Astrocyte of the cerebellum (primary cell): ENCODE data around the gene HSD17B2.

Experiments
- DNase-seq: peaks from one replicate; pipeline ENCODE4 v3.0.0-alpha.2; 2011; ENCODE audit warnings: low read depth
- H3K4me3 ChIP-seq: 2 replicates; pipeline ENCODE4 v1.5.1; 2011; ENCODE audit warnings: mild to moderate bottlenecking, low read depth, low read length, moderate library complexity
- in situ Hi-C: cut with HindIII; loops from 2 replicates; pipeline ENCODE4 v1.10.0; 2017; ENCODE audit warnings: low sequenced_read_pairs
- TF ChIP-seq, protein P1 (sequence below): IDR thresholded peaks from 2 replicates; pipeline ENCODE4 v1.5.1; 2012; ENCODE audit warnings: low read length, low read depth, moderate library complexity, mild to moderate bottlenecking; ENCODE audit errors: missing control alignments

HSD17B2 gene

DNA sequence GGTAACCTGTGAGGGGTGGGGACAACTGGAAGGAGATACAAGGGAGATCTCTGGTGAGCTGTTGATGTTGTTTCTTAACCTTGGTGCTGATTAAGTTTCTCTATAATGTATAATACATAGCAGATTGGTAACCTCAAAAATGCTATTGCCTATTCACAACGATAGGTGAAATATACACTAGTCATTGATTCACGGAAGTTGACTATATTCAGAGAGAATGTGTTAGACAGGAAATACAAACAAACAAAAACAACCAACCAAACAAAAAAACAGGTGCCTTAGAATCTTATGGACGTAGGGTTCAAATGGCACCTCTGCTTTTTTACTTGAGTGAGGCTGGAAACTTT is 21.5 kb downstream of the HSD17B2 start:
- TF ChIP-seq, protein P1, sequence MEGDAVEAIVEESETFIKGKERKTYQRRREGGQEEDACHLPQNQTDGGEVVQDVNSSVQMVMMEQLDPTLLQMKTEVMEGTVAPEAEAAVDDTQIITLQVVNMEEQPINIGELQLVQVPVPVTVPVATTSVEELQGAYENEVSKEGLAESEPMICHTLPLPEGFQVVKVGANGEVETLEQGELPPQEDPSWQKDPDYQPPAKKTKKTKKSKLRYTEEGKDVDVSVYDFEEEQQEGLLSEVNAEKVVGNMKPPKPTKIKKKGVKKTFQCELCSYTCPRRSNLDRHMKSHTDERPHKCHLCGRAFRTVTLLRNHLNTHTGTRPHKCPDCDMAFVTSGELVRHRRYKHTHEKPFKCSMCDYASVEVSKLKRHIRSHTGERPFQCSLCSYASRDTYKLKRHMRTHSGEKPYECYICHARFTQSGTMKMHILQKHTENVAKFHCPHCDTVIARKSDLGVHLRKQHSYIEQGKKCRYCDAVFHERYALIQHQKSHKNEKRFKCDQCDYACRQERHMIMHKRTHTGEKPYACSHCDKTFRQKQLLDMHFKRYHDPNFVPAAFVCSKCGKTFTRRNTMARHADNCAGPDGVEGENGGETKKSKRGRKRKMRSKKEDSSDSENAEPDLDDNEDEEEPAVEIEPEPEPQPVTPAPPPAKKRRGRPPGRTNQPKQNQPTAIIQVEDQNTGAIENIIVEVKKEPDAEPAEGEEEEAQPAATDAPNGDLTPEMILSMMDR = no peak
- DNase-seq = no peak
- no peak overlapping the region for H3K4me3 ChIP-seq
- in situ Hi-C loops = no loop called here

DNA sequence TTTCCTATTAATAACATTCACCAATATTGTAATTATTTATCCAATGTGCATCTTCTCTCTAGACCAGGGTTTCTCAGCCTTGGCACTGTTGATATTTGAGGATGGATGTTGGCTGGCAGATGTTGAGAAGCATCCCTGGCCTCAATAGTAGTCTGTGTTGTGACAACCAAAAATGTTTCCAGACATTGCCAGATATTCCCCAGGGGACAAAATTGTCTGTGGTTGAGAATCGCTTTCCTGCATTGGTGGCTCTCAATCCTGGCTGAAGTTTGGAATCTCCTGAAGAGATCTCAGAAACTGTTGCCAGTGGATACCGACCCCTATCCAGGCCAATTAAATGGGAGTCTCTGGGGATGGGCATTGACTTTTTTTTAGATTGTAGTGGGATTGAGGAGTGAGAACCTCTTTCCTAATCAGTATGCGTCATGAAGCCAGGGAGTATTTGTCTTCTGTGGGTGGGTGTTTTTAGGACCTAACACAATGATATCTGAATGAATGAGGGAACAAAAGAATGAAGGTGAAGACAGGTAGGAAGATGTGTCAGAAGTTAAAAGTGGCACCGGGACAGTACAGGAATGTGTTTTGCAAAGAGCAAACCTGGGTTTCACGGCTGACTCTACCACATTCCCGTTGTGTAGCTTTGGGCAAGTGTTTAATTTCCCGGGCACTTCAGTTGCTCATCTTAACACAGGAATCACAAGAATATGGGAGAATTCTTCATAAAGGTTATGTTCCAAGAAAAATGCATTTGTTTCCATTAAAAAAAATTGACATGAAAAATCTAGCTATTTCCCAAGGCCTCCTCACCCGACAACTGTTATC is 24.3 kb downstream of the HSD17B2 start:
- TF ChIP-seq, protein P1 = no peak
- no peak overlapping the region for H3K4me3 ChIP-seq
- DNase-seq = no peak
- in situ Hi-C loops = no loop called here

DNA sequence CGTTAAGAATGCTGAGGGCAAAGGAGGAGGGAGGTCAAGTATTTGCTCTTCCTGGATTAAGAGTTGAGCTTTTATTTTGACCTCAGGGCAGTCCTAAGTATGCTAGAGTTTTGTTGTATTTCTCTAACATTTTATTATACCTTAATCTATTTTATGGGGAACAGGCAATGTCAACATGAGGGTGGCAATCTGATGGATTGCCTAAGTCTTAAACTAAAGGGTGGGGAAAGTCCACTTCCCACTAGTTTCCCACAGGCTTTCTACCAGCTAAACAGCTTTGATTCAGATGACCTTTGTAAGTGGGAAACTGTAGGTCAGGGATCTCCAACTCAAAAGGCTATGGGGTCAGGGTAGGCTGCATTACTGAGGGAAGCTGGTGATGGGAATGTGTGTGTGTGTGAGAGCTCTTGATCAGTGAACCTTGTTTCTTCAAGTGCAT is 24.9 kb downstream of the HSD17B2 start:
- H3K4me3 ChIP-seq = no peak overlapping the region
- in situ Hi-C loops = no loop called here
- DNase-seq = no peak
- TF ChIP-seq, protein P1 = no peak

DNA sequence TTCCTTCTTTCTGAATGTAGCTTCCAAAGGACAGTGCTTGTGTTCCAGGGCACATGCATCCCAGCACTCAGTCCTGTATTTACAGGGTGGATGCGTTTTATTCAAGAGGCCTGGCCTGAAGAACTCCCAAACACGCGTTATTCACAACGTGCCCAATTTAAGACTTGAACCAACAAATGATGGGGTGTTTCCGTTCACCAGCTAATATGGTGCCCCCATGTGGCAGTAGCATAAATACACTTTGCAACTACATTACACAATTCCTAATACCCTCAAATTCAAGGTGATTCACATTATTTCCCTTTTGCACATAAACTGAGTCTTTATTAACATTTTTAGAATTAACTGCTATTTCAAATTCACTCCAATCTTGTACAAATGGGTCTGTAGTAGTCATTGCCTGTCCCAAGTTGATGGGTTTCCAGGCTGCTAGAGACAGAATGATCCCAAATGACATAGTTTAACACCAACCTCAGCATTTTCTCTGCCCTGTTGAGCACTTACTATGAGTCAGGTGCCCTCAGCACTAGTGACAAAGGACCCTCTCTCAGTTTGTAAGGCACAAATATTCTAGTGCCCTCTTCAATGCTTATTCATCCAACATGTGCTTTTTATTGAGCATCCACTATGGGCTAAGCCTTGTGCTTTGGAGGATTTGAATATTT is 26.9 kb downstream of the HSD17B2 start:
- H3K4me3 ChIP-seq = no peak overlapping the region
- TF ChIP-seq, protein P1 = peak; percentile 25
- no peak for DNase-seq
- in situ Hi-C loops = no loop called here

DNA sequence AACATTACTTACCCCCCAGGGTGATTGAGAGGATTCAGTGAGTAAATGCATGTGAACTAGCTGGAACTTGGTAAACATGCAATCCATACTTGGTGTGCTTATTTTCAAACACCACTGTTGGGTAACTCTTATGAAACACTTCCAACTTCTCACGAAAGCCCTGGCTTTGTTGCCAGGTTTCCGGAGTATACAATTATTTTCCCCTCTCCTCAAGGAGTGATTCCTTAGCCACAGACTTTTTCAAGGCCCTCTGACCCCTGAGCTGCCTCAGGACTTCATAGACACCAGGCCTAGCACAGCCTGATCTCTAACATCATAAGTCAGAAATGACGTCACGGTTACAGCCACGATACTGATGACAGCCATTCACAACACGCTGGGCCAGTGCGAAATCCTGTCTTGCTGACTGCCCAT is 27.6 kb downstream of the HSD17B2 start:
- in situ Hi-C loops = no loop called here
- H3K4me3 ChIP-seq = no peak overlapping the region
- TF ChIP-seq, protein P1 = no peak
- peak; percentile 48 for DNase-seq

DNA sequence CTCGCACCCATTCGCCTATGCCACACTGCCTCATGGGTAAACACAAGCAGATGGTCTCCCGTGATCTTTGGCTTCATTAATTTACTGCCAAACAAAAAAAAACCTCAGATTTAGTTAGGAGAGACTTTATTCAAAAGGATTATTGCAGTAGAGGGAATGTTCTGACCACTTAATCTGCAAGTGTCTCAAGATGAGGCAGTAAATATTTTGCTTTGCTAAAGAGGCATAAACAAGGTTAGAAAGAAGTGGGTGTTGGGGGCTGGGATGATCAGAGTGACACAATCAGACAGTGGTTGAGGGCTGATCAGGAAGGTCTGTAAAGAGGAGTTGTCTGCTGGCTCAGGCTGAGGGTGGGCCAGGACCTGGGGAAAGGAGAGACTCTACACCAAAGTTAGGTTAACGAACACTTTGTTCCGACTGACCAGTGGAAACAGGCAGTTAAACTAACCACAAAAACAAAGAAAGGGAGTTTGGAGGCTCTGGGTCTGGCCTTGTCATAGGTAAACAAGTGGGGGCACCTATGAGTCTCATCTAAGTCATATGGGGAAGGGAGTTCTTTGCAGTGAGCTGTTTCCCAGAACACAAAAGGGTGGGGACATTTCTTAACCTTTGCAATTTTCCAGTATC is 28.5 kb downstream of the HSD17B2 start:
- H3K4me3 ChIP-seq = no peak overlapping the region
- DNase-seq = no peak
- in situ Hi-C loops = no loop called here
- TF ChIP-seq, protein P1 = no peak
